Activated CD8-positive, alpha-beta memory T cell treated with anti-CD3 and anti-CD28 coated beads for 4 hours (primary cell): ENCODE data around the gene BRI3BP.
"Not testable (repeated sequence)": the region's sequence is repeated elsewhere in the genome, so short reads cannot be mapped to it uniquely, and the experiment has no call there.

Source experiments
- DNase-seq, 2 donors: peaks; one replicate each; pipeline ENCODE4 v3.0.0-alpha.2; 2020; ENCODE audit warnings: low read depth in 2 of 2

Gene BRI3BP

DNA sequence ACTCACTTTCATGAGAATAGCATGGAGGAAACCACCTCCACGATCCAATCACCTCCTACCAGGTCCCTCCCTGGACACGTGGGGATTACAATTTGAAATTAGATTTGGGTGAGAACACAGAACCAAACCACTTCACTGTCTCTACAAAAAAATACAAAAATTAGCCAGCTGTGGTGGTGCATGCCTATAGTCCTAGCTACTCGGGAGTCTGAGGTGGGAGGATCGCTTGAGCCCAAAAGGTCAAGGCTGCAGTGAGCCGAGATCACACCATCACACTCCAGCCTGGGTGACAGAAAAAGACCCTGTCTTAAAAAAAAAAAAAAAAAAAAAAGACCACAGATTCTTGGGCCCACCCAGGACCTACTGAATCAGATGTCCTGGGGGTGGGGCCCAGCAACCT lies 28.3 kb downstream of the BRI3BP start:
- no peak for DNase-seq

GRCh38 chr12:125023065-125023464 lies 29.6 kb downstream of the BRI3BP start:
- no peak for DNase-seq

GRCh38 chr12:125024949-125025563 lies 31.6 kb downstream of the BRI3BP start:
- DNase-seq, result no peak

- no peak for DNase-seq
Measured at GRCh38 chr12:125025606-125026235, 32.3 kb downstream of the BRI3BP start.

GRCh38 chr12:125028106-125028505 lies 34.7 kb downstream of the BRI3BP start:
- no peak for DNase-seq

DNA sequence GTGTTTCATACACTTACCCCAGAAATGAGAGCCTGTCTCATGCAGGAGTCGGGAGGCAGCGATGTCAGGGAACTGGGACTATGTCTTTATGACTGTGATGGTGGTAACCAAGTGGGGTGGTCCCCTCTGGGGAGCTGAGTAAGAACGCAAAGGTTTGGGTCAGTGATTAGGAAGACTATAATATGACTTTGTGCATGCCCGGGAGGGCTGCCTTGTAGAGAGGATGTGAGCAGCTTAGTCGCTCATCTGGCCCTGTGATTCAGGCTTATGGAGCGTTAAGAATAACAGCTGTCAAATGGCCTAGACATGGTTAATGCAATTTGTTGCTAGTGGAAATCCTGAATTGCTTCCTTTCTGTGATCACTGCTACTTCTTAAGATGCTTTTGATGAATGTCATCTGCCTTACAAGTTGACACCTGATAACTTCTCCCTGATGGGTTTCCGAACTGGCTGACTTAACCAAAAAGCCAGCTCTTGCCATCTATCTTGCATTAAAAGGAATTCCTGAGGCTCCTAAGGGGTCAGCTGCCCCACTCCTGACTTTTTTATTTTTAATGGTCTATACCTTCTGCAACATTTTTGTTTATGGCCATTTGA lies 36.4 kb downstream of the BRI3BP start:
- DNase-seq, result no peak

DNA sequence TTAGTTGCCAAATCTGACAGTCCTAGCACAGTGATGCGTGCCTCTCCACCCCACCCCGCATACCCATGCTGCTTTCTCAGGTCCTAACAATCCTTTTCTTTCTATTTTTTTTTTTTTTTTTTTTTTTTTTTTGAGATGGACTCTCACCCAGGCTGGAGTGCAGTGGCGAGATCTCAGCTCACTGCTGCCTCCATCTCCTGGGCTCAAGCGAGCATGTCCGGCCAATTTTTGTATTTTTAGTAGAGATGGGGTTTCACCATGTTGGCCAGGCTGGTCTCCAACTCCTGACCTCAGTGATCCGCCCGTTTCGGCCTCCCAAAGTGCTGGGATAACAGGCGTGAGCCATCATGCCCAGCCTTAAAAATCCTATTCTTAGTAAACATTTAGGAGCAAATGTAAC lies 38.0 kb downstream of the BRI3BP start:
- DNase-seq, result not testable (repeated sequence)

DNA sequence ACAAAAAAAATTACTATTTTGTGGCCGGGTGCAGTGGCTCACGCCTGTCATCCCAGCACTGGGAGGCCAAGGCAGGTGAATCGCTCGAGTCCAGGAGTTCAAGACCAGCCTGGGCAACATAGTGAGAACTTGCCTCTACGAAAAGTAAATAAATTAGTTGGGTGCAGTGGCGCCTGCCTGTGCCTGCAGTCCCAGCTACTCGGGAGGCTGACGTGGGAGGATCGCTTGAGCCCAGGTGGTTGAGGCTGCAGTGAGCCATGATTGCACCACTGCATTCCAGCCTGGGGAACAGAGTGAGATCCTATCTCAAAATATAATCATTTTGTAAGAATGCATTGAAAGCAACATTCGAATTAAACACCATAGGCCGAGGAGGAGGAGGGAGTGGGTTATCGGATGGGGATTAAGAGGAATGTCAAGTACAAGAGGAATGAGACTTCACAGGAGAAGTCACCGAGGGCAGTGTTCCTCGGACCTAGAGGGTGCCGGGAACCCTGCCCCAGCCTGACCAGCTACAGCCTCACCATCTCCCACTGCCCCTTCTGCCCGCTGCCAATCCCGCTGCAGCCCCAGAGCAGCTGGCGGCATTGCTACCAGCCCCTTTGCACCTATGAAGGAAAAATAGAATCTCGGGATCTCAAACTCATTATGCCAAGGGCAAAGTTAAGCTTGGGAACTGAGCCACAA lies 39.2 kb downstream of the BRI3BP start:
- no peak for DNase-seq

- no peak for DNase-seq
Measured at GRCh38 chr12:125033288-125033687, 39.8 kb downstream of the BRI3BP start.

DNA sequence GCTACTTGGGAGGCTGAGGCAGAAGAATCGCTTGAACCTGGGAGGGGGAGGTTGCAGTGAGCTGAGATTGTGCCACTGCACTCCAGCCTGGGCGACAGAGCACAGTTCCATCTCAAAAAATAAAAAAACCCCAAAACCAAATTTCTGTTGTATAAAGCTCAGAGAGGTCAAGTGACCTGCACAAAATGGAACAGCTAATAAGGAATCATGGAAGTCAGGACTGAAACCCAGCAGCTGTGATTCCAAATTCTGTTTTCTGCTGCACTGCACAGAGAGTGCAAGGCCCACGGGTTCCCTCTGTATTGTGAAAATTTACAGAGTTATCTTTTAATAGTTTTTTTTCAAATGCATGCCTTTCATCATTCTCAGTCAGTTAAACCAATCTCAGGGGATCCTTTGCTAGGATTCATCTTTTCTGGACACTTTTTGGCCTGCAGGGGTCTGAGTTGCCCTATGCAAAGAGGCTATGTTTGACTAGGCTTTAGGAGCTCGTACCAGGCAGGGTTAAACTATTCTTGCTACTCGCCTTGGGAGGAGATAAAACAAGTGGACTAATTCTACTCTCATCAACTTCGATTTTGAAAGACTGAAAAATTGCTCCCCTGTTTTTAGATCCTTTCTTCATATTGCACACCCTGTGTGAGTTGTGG lies 45.7 kb downstream of the BRI3BP start:
- no peak for DNase-seq

GRCh38 chr12:125049093-125049458 lies 55.6 kb downstream of the BRI3BP start:
- DNase-seq, result no peak

DNA sequence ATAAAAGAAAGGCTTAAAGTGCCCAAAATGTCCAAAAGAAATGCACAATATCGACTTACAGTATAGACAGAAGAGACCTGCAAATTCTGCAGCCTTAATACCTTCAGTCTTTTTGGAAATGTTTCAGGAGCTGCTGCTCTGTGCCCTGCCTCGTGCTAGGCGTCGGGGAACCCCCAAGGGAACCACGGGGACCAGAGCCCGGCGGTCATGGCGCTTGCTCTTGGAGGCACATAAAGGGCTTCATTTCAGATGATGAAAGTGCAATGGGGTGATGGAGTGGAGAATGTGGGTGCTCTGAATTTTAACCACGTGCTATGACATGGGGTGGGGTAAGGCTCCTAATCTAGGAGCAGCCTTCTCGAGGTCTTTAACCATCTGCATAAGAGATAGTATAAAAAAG lies 57.0 kb downstream of the BRI3BP start:
- no peak for DNase-seq

DNA sequence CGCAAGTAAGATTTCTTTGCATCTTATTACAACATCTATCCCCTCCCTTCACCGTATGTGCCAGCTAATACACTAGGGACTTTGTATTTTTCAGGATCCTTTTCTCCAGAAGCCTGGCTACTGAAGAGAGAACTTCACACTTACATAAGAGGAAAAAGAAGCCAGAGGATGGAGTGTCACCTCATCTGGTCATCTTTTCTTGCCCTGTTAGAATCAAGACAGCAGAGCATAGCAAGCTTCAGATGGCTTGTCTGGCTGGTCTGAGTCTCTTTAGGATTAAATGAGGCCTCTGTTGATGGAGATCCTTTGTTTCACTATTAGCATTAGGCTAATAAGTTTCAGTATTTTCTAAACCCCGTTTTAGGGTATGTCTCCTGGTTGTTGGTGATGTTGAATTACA lies 57.4 kb downstream of the BRI3BP start:
- no peak for DNase-seq

GRCh38 chr12:125053821-125054220 lies 60.4 kb downstream of the BRI3BP start:
- DNase-seq, result no peak

DNA sequence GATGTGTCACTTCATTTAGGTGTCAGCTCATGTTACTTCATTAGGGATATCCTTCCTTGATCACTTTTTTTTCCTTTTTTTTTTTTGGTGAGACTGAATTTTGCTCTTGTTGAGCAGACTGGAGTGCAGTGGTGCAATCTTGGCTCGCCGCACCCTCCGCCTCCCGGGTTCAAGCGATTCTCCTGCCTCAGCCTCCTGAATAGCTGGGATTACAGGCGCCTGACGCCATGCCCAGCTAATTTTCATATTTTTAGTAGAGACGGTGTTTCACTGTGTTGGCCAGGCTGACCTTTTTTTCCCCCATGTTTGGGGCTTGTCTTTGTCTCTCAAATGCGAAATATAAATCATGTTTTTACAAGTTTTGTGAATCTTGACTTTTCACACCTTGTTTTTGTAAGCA lies 62.1 kb downstream of the BRI3BP start:
- no peak for DNase-seq

- no peak for DNase-seq
Measured at GRCh38 chr12:125056306-125056705, 62.9 kb downstream of the BRI3BP start.

DNA sequence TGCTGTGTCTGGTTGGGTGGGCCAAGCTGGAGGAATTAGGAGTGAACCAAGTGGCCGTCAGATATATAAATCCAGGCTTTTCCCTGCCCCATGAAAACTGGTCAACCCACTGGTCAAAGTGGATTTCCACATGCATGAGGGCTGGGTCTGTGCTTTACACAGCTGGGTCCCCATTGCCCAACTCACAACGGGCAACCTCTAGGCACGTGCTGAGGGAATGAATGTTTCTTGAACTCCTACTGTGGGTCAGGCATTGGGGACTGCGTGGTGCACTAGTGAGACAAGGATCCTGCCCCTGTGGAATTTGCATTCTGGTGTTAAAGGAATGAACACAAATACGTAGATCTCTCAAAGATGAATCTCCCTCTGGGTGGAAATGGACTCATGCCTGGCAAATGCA lies 64.3 kb downstream of the BRI3BP start:
- no peak for DNase-seq

DNA sequence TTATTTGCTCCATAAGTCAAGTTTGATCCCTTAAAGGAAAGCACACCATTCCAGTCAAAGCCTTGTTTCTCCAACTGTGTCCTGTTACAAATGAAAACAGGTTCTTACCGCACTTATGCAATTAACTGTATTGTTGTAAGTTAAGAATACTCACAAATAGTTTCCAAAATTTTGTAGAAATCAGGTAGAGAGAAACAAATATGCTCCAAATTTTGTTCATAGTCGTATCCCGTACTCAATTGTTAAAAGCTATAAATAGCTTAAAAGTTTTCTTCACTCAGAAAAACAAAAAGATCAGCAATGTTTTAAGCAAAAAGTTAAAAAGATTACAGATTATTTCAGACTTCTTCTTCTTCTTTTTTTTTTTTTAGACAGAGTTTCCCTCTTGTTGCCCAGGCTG lies 67.8 kb downstream of the BRI3BP start:
- no peak for DNase-seq

DNA sequence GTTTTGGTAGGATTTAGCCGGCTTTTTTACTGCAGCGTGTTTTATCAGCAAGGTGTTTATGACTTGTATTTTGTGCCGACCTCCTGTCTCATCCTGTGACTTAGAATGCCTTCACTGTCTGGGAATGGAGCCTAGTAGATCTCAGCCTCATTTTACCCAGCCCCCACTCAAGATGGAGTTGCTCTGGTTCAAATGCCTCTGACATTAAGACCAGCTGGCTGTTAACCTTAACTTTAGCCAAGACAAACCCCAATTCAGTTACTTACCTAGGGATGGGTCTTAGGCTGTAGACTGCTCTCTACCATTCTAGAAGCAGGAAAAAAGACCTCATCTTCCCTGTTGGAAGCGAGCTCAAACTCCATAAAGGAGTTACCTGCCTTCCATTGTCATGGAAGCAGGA lies 70.1 kb downstream of the BRI3BP start:
- not testable (repeated sequence) for DNase-seq

DNA sequence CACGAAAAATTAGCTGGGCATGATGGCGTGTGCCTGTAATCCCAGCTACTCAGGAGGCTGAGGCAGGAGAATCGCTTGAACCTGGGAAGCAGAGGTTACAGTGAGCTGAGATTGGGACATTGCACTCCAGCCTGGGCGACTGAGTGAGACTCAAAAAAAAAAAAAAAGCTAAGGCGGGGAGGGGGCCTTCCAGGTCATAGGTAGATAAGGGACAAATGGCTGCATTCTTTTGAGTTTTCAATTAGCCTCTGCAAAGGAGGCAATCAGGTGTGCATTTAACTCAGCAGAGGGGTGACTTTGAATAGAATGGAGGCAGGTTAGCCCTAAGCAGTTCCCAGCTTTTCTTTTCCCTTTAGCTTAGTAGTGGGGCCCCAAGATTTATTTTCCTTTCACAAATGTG lies 71.0 kb downstream of the BRI3BP start:
- DNase-seq, result no peak

- DNase-seq, result peak; percentile 44 to 52
Measured at GRCh38 chr12:125065021-125065918, 71.8 kb downstream of the BRI3BP start, which contains the start of gene AACS. Gene AACS (plus strand): TSS chr12:125065435. CDS start chr12:125065585, 150 bp downstream.
